Uterus (tissue), 2 donors: ENCODE measurements around the gene ZCCHC14.

Experiments
- POLR2A ChIP-seq, 2 donors: fragments of 450-650 bp; IDR thresholded peaks; one replicate each; pipeline ENCODE4 v1.6.1; 2016; ENCODE audit warnings: antibody characterized with exemption in 2 of 2, mild to moderate bottlenecking in 1 of 2, moderate library complexity in 1 of 2
- TF ChIP-seq, protein P1 (sequence below), 4 experiments: fragments of 200-600 bp in 2 of 4; fragments of 450-650 bp in 2 of 4; sonication (generic) in 2 of 4; IDR thresholded peaks; one replicate each; pipeline ENCODE4 v1.5.1; 2016 to 2019; ENCODE audit warnings: antibody characterized with exemption in 4 of 4, mild to moderate bottlenecking in 2 of 4, moderate library complexity in 1 of 4

- no peak for TF ChIP-seq POLR2A (IDR thresholded peaks at IDR 0.05)
- TF ChIP-seq, protein P1, sequence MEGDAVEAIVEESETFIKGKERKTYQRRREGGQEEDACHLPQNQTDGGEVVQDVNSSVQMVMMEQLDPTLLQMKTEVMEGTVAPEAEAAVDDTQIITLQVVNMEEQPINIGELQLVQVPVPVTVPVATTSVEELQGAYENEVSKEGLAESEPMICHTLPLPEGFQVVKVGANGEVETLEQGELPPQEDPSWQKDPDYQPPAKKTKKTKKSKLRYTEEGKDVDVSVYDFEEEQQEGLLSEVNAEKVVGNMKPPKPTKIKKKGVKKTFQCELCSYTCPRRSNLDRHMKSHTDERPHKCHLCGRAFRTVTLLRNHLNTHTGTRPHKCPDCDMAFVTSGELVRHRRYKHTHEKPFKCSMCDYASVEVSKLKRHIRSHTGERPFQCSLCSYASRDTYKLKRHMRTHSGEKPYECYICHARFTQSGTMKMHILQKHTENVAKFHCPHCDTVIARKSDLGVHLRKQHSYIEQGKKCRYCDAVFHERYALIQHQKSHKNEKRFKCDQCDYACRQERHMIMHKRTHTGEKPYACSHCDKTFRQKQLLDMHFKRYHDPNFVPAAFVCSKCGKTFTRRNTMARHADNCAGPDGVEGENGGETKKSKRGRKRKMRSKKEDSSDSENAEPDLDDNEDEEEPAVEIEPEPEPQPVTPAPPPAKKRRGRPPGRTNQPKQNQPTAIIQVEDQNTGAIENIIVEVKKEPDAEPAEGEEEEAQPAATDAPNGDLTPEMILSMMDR (IDR thresholded peaks at IDR 0.05) = no peak
Observed at GRCh38 chr16:87426423-87427215, 66.2 kb downstream of the ZCCHC14 start.
